ENCODE results near the gene PFDN4.

DNA sequence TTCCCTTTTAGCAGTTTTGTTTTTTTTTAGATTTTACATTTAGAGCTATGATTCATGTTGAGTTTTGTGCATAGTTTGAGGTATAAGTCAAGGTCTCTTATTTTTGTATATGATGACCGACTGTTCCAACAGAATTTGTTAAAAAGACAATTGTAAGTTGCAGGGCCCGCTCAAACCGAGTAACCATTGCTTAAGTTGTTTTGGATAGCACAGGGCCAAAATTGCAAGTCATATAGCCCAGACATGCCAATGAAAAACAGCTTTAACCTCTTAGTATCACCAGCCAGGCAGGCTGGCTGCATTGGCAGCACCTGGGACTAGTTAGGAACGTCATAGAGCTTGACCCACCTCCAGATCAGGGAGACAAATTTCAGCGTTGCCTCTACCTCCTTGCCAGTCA is 47.3 kb downstream of the PFDN4 start:
- no peak for TF ChIP-seq POLR2A (IDR thresholded peaks at IDR 0.05; ENCODE audit: low read depth, low read length)
- TF ChIP-seq SPI1 (IDR thresholded peaks at IDR 0.05; ENCODE audit: low read depth, low read length): no peak
- TF ChIP-seq POLR2AphosphoS5 (IDR thresholded peaks at IDR 0.05; ENCODE audit: low read depth, low read length): no peak
- TF ChIP-seq POU2F2 (IDR thresholded peaks at IDR 0.05; ENCODE audit: low read depth, low read length): no peak
- no peak for TF ChIP-seq TAF1 (IDR thresholded peaks at IDR 0.05; ENCODE audit: low read depth, low read length)

All from GM12891 (cell line).